GM12801 (cell line): ENCODE data around the gene SRGAP1.

Experiments
- TF ChIP-seq, protein P1 (sequence below): IDR thresholded peaks from one replicate; pipeline ENCODE4 v1.5.1; 2011; ENCODE audit warnings: control low read depth; ENCODE audit not compliant: insufficient read length; ENCODE audit errors: extremely low read depth

SRGAP1 gene

DNA sequence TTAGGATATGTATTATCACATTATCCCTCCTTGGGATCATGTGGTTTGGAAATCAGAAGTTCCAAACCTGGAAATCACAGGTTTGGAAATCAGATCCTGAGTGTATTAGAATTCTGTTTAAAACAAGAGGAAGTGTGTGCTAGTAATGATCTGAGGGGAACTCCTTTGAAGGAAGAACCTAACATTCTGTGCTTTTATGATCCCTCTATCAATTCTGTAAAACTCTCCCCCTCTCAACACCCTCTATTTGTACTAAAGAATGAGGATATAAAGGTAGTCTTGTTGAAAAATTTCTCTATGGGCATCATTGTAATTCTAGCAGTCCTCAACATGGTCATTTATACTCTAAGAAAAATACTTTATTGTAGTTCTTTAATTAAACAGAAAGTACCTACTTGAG lies 97.4 kb downstream of the SRGAP1 start:
- TF ChIP-seq, protein P1, sequence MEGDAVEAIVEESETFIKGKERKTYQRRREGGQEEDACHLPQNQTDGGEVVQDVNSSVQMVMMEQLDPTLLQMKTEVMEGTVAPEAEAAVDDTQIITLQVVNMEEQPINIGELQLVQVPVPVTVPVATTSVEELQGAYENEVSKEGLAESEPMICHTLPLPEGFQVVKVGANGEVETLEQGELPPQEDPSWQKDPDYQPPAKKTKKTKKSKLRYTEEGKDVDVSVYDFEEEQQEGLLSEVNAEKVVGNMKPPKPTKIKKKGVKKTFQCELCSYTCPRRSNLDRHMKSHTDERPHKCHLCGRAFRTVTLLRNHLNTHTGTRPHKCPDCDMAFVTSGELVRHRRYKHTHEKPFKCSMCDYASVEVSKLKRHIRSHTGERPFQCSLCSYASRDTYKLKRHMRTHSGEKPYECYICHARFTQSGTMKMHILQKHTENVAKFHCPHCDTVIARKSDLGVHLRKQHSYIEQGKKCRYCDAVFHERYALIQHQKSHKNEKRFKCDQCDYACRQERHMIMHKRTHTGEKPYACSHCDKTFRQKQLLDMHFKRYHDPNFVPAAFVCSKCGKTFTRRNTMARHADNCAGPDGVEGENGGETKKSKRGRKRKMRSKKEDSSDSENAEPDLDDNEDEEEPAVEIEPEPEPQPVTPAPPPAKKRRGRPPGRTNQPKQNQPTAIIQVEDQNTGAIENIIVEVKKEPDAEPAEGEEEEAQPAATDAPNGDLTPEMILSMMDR: no peak

- TF ChIP-seq, protein P1: no peak
Measured at GRCh38 chr12:63942464-63943241, 98.2 kb downstream of the SRGAP1 start.

GRCh38 chr12:63944034-63944579 lies 99.6 kb downstream of the SRGAP1 start:
- TF ChIP-seq, protein P1: no peak

DNA sequence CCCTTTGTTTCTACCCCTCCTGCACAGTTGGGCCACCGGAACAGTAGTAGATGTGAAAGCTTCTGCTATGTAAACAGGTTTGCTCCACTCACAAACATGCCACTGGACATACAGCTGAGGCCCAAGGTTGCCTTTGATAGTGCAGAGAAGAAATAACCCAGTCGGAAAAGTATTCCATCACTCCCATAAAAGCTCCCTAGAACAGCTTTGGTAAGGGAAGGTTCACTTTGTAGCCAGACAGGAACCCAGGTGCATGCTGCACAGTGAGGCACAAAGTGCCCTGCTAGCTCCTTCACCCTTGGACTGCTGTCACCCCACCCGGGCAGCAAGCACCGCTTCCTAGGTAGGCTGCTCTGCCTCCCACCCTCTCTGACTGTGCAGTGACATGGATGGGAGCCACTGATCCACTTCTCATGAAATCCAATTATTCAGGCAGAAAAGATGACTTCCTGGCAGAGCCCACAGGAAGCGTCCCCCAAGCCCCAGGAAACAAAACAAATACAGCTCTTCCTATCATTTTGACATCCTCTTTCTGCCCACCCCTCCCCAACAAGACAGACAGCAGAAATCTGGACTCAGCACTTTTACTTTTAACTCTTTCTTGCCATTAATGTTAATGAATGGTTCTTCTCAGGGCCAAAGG lies 100.2 kb downstream of the SRGAP1 start:
- TF ChIP-seq, protein P1: no peak

GRCh38 chr12:63945777-63946176 lies 101.3 kb downstream of the SRGAP1 start:
- TF ChIP-seq, protein P1: no peak

DNA sequence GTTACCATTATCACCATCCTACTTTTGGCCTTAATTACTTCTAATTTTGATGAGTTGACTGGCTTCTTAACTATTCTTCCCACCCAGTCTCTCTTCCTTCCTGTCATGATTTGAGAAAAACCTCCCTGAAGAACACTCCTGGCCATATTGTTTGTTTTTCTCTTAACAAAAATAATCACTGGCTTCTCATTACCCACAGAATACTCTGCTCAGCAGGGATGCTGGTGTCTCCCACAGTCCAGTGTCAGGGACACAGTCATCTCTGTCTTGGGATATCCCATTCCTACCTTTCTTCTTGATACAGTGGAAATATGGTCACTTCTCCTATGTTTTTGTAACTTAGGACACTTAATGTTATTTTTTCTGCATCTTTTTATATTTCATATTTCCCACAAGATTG lies 103.7 kb downstream of the SRGAP1 start:
- TF ChIP-seq, protein P1: no peak

GRCh38 chr12:63949902-63950301 lies 105.4 kb downstream of the SRGAP1 start:
- TF ChIP-seq, protein P1: no peak
